Body of pancreas (tissue), 4 donors: ENCODE measurements around the gene BANP. TPM values are rescaled to one million over a fixed set of nuclear protein-coding genes. Genes with fewer than 3 reads are reported as not detected.
A peak's percentile ranks its signal among the peaks of the same experiment; 100 is the strongest.

ENCODE experiments used
- ATAC-seq: fragments of 150-250 bp; one replicate; pipeline ENCODE4 v1.9.1; 2016
- DNase-seq, 4 donors: peaks; one replicate each; pipeline ENCODE4 v3.0.0-alpha.2; 2019
- H3K27ac ChIP-seq, 4 donors: fragments of 200-600 bp; sonication (generic); 1 replicate in 3 of 4; 2 replicates in 1 of 4; pipeline versions ENCODE4 v1.5.1 to v1.6.1; 2016 to 2019; ENCODE audit warnings: mild to moderate bottlenecking in 1 of 4, mixed read lengths in 1 of 4, moderate library complexity in 1 of 4
- H3K27me3 ChIP-seq, 2 donors: fragments of 200-600 bp; sonication (generic); one replicate each; pipeline ENCODE4 v1.6.0; 2016; ENCODE audit warnings: mild to moderate bottlenecking in 1 of 2
- H3K36me3 ChIP-seq, 2 donors: fragments of 200-600 bp; sonication (generic); replicated peaks in 1 of 2; 2 replicates each; pipeline ENCODE4 v1.5.1; 2016; ENCODE audit warnings: low read depth in 2 of 2; ENCODE audit not compliant: insufficient read depth in 1 of 2
- H3K4me1 ChIP-seq: fragments of 200-600 bp; sonication (generic); one replicate; pipeline ENCODE4 v1.6.0; 2016
- H3K4me3 ChIP-seq, 2 donors: fragments of 200-600 bp; sonication (generic); 1 replicate in 1 of 2; 2 replicates in 1 of 2; pipeline ENCODE4 v1.5.1; 2016 to 2019
- H3K9me3 ChIP-seq, 3 donors: fragments of 200-600 bp; sonication (generic); 1 replicate in 2 of 3; 2 replicates in 1 of 3; pipeline ENCODE4 v1.5.1; 2016
- POLR2A ChIP-seq, 3 donors: fragments of 450-650 bp; IDR thresholded peaks; one replicate each; pipeline ENCODE4 v1.6.1; 2016; ENCODE audit warnings: antibody characterized with exemption in 3 of 3, mild to moderate bottlenecking in 2 of 3
- WGBS, 2 donors: methylation state at CpG; one replicate each; pipeline ENCODE4 v1.1.5; 2017; 5-methylcytosine and 5-hydroxymethylcytosine counted together
- intact Hi-C: fragments of 100-400 bp; cut with DNase I; formaldehyde crosslinking; loops from one replicate; pipeline ENCODE4 v1.15.1; 2023
- total RNA-seq, 2 donors: library from RNA; depleted of rRNA; stranded (reverse); fragments of >200 nt; gene quantifications; one replicate each; pipeline ENCODE4 v1.1.0, GENCODE V29; 2016
- TF ChIP-seq, protein P1 (sequence below), 7 experiments: fragments of 450-650 bp in 4 of 7; fragments of 200-600 bp in 3 of 7; sonication (generic) in 3 of 7; IDR thresholded peaks; one replicate each; pipeline ENCODE4 v1.5.1; 2016 to 2019; ENCODE audit warnings: antibody characterized with exemption in 7 of 7

BANP gene
- total RNA-seq, 2 donors from 2014 or later, result 19.1 to 20.2 TPM

DNA sequence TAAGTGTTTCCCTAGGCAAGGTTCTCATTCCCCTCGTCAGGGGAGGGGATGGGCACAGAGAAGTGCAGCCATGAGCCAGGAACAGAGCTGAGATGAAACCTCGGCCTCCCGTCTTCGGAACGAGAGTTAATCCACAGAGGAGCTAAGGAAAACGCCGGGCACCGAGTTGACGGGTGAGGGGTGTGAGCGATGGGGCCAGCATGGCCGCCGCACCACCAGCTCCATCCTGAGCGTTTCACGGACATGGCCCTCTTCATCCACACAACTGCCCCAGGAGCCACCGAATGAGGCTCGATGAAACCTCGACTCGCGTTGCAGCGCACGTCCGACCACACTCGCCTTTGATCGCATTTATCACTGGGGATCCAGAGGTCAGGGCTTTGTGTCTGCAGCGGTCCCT is 36.4 kb upstream of the BANP start:
- intact Hi-C loops, result no loop called here
- Histone ChIP-seq H3K9me3 (no peaks in the 10 kb centered on the region), H3K27me3 (no peaks in the 10 kb centered on the region), H3K4me1 (peaks cover 29% of the 10 kb centered on the region), H3K36me3 (no peaks in the 10 kb centered on the region), H3K4me3 (no peak overlapping the region), H3K27ac (no peak overlapping the region)
- 93 to 95% methylated on average over 25 of the region's 25 CpGs for WGBS, 2 donors
- DNase-seq (no peak), ATAC-seq (no peak)
- TF ChIP-seq POLR2A (IDR thresholded peaks at IDR 0.05), result no peak
- TF ChIP-seq, protein P1, sequence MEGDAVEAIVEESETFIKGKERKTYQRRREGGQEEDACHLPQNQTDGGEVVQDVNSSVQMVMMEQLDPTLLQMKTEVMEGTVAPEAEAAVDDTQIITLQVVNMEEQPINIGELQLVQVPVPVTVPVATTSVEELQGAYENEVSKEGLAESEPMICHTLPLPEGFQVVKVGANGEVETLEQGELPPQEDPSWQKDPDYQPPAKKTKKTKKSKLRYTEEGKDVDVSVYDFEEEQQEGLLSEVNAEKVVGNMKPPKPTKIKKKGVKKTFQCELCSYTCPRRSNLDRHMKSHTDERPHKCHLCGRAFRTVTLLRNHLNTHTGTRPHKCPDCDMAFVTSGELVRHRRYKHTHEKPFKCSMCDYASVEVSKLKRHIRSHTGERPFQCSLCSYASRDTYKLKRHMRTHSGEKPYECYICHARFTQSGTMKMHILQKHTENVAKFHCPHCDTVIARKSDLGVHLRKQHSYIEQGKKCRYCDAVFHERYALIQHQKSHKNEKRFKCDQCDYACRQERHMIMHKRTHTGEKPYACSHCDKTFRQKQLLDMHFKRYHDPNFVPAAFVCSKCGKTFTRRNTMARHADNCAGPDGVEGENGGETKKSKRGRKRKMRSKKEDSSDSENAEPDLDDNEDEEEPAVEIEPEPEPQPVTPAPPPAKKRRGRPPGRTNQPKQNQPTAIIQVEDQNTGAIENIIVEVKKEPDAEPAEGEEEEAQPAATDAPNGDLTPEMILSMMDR (IDR thresholded peaks at IDR 0.05), result no peak

DNA sequence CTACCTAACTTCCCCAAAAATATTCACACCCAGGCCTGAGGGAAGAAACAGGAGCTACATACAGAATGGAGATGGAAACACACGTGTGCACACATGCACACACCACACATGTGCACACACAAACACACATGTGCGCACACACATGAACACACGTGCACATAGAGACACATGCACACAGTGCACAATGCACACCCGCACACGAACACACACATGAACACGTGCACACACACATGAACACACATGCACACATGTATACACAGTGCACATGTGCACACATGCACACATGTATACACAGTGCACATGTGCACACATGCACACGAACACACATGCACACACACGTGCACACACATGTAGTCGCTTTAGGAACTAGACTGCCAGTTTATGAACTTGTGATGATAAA is 33.7 kb upstream of the BANP start:
- no peaks in the 10 kb centered on the region for H3K36me3 ChIP-seq
- peaks cover 32% of the 10 kb centered on the region for H3K4me1 ChIP-seq
- 86 to 89% methylated on average over 7 to 9 of the region's 9 CpGs for WGBS, 2 donors
- no peaks in the 10 kb centered on the region for H3K9me3 ChIP-seq
- DNase-seq (no peak), ATAC-seq (no peak)
- H3K27ac ChIP-seq, result no peak overlapping the region
- intact Hi-C loops, result no loop called here
- no peak overlapping the region for H3K4me3 ChIP-seq
- no peaks in the 10 kb centered on the region for H3K27me3 ChIP-seq
- TF ChIP-seq, protein P1 (IDR thresholded peaks at IDR 0.05), result peak in 1 of 7 experiments; percentile 29
- TF ChIP-seq POLR2A (IDR thresholded peaks at IDR 0.05), result no peak

DNA sequence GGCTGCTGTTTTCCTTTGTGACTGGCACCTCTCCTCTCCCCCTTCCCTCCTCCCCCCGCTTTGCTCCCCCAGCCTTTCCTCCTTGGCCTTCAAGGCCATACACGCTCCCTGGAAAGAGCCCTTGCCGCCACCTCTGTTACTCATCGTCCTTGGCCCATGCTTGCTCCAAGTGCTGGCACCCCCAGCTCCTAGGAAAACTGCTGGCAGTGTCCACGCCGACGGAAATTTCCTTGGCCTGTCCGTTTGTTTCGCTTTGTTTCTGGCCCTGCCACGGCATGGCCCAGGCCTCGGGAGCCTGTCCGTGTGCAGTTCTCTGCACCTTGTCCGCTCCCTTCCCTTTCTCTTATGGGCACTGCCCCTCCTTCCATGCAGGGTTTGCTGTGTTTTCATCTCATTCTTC is 32.9 kb upstream of the BANP start:
- WGBS, 2 donors, result 25 to 39% methylated on average over 11 to 12 of the region's 13 CpGs
- peak overlapping the region; percentile 21 to 79 (median 60) for H3K27ac ChIP-seq
- ATAC-seq (peak; percentile 62), DNase-seq (peak; percentile 69 to 89 (median 80))
- no peak overlapping the region for H3K4me3 ChIP-seq
- no peaks in the 10 kb centered on the region for H3K9me3 ChIP-seq
- no peaks in the 10 kb centered on the region for H3K36me3 ChIP-seq
- no peaks in the 10 kb centered on the region for H3K27me3 ChIP-seq
- intact Hi-C loops, result no loop called here
- TF ChIP-seq, protein P1 (IDR thresholded peaks at IDR 0.05), result no peak
- TF ChIP-seq POLR2A (IDR thresholded peaks at IDR 0.05), result peak in 1 of 3 donors; percentile 12
- peaks cover 36% of the 10 kb centered on the region for H3K4me1 ChIP-seq

DNA sequence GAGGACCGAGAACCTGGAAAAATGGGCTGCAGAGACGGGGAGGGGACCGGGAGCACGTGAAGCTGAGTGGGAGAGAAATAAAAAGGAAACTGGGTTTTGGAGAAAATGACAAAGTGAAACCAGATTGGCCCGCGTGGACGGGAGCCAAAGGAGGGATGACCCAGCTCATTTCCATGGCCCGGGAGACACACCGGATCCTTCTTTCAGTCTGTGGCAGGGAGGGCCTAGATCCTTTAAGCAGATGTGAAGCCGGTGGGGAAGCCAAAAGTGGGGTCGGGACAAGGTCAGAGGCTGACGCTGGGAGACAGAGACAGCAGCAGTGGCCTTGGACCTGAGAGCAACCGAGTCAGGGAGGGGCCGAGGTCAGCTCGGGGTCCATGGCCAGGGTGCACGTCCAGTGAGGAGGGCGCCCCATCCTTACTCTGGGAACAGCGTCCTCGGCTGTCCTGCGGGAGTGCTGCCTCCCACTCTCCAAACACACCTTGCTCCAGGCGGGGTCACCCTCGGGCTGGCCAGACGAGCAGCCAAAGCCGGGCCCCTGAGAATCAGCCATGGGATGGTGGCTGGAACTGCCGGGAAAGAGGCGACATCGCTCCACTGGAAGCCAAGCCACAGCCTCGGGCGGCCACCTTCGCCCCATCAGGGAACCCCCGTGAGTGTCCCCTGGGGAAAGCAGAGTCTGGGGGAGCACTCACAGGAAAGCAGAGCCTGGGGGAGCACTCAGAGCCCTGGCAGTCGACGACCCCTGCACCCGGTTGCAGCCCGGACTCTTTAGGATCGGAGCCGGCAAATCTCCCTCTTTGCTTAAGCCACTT is 32.2 kb upstream of the BANP start:
- 76 to 82% methylated on average over 23 to 37 of the region's 37 CpGs for WGBS, 2 donors
- H3K36me3 ChIP-seq, result no peaks in the 10 kb centered on the region
- no peak overlapping the region for H3K4me3 ChIP-seq
- ATAC-seq (no peak), DNase-seq (peak in 1 of 4 donors; percentile 39)
- H3K4me1 ChIP-seq, result peaks cover 36% of the 10 kb centered on the region
- peak overlapping the region in 2 of 4 donors; percentile 76 to 79 for H3K27ac ChIP-seq
- H3K27me3 ChIP-seq, result no peaks in the 10 kb centered on the region
- TF ChIP-seq POLR2A (IDR thresholded peaks at IDR 0.05), result no peak
- TF ChIP-seq, protein P1 (IDR thresholded peaks at IDR 0.05), result no peak
- no peaks in the 10 kb centered on the region for H3K9me3 ChIP-seq
- intact Hi-C loops, result no loop called here

DNA sequence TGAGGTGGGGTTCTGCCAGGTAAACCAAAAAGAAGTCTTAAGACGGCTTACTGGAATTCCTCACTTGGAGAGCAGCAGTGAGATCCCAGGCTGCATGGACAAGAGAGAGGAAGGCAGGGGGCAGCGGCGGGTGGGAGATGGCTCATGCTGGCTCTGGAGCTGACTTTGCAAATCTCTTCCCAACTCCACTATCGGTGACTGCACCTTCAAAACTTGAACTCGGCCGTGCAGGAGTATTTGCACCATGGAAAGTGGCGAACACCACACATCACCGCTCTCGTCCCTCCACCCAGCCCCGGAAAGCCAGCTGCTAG is 31.6 kb upstream of the BANP start:
- Histone ChIP-seq H3K36me3 (no peaks in the 10 kb centered on the region), H3K4me3 (no peak overlapping the region), H3K27me3 (no peaks in the 10 kb centered on the region), H3K9me3 (no peaks in the 10 kb centered on the region), H3K27ac (no peak overlapping the region), H3K4me1 (peaks cover 36% of the 10 kb centered on the region)
- ATAC-seq (no peak), DNase-seq (no peak)
- TF ChIP-seq POLR2A (IDR thresholded peaks at IDR 0.05), result no peak
- TF ChIP-seq, protein P1 (IDR thresholded peaks at IDR 0.05), result no peak
- intact Hi-C loops, result no loop called here
- 92 to 94% methylated on average over 5 to 10 of the region's 10 CpGs for WGBS, 2 donors
